Colonic mucosa (tissue), 4 donors: ENCODE results near the gene ZBTB7B. TPM values are rescaled to one million over a fixed set of nuclear protein-coding genes. Genes with fewer than 3 reads are reported as not detected.

Experiments used
- DNase-seq: peaks from one replicate; pipeline ENCODE4 v3.0.0-alpha.2; 2020
- H3K27ac ChIP-seq: fragments of 200-600 bp; one replicate; pipeline ENCODE4 v1.8.0; 2021
- H3K27me3 ChIP-seq: fragments of 200-600 bp; one replicate; pipeline ENCODE4 v1.8.0; 2021
- H3K36me3 ChIP-seq: fragments of 200-600 bp; one replicate; pipeline ENCODE4 v1.8.0; 2021
- H3K4me1 ChIP-seq: fragments of 200-600 bp; one replicate; pipeline ENCODE4 v1.8.0; 2021; ENCODE audit warnings: mild to moderate bottlenecking
- H3K4me3 ChIP-seq: fragments of 200-600 bp; one replicate; pipeline ENCODE4 v1.8.0; 2021
- H3K9ac ChIP-seq, 2 donors: one replicate each; pipeline ENCODE4 v1.7.0; 2013; ENCODE audit warnings: control low read depth in 2 of 2, low read depth in 2 of 2, low read length in 2 of 2
- H3K9me3 ChIP-seq: fragments of 200-600 bp; one replicate; pipeline ENCODE4 v1.8.0; 2021
- CTCF ChIP-seq: fragments of 200-600 bp; IDR thresholded peaks from one replicate; pipeline ENCODE4 v1.8.0; 2022; ENCODE audit warnings: antibody characterized with exemption, mild to moderate bottlenecking
- intact Hi-C: fragments of 100-400 bp; cut with DNase I; formaldehyde crosslinking; loops from one replicate; pipeline ENCODE4 v1.14.1; 2022
- total RNA-seq, 2 donors: library from RNA; stranded (reverse); fragmentation: NEBNext Ultra II Directional in 1 of 2; extraction: Animal tissue kit (Norgen Biotek cat#: 25700) in 1 of 2; gene quantifications; one replicate each; pipeline ENCODE4 v1.2.1, GENCODE V29; 2021
- donor health status: healthy.
- donor health status: DM: no; HTN: no; CAD: no.
- donor health status: DM: no; HTN: no; CAD: no.

The ZBTB7B gene
- total RNA-seq, 2 donors from 2014 or later: 185 to 205 TPM

GRCh38 chr1:155052439-155053395, 50.1 kb downstream of the ZBTB7B start:
- Histone ChIP-seq H3K9me3 (no peaks in the 10 kb centered on the region), H3K9ac (peak overlapping the region; percentile 96 to 98), H3K4me3 (peak overlapping the region; percentile 91), H3K4me1 (peaks cover 12% of the 10 kb centered on the region), H3K27me3 (no peaks in the 10 kb centered on the region), H3K36me3 (peaks cover 8% of the 10 kb centered on the region), H3K27ac (peak overlapping the region; percentile 99)
- TF ChIP-seq CTCF: no peak
- peak; percentile 59 for DNase-seq
- intact Hi-C loops: no loop called here

- H3K9me3 ChIP-seq: no peaks in the 10 kb centered on the region
- intact Hi-C loops: no loop called here
- no peak for TF ChIP-seq CTCF
- no peak overlapping the region for H3K27ac ChIP-seq
- no peak overlapping the region for H3K4me3 ChIP-seq
- H3K27me3 ChIP-seq: no peaks in the 10 kb centered on the region
- no peak overlapping the region for H3K9ac ChIP-seq
- DNase-seq: no peak
- H3K4me1 ChIP-seq: peaks cover 12% of the 10 kb centered on the region
- H3K36me3 ChIP-seq: peaks cover 8% of the 10 kb centered on the region
Measured at GRCh38 chr1:155053531-155054105, 51.0 kb downstream of the ZBTB7B start.

GRCh38 chr1:155057104-155057503, 54.5 kb downstream of the ZBTB7B start:
- Histone ChIP-seq H3K4me1 (peaks cover 6% of the 10 kb centered on the region), H3K4me3 (no peak overlapping the region), H3K27me3 (no peaks in the 10 kb centered on the region), H3K27ac (no peak overlapping the region), H3K36me3 (peaks cover 8% of the 10 kb centered on the region), H3K9me3 (no peaks in the 10 kb centered on the region), H3K9ac (no peak overlapping the region)
- DNase-seq: no peak
- TF ChIP-seq CTCF: no peak
- intact Hi-C loops: no loop called here

- H3K9me3 ChIP-seq: no peaks in the 10 kb centered on the region
- no peak overlapping the region for H3K27ac ChIP-seq
- H3K27me3 ChIP-seq: no peaks in the 10 kb centered on the region
- peaks cover 8% of the 10 kb centered on the region for H3K36me3 ChIP-seq
- intact Hi-C loops: no loop called here
- no peak for TF ChIP-seq CTCF
- DNase-seq: no peak
- no peak overlapping the region for H3K9ac ChIP-seq
- H3K4me1 ChIP-seq: peaks cover 13% of the 10 kb centered on the region
- no peak overlapping the region for H3K4me3 ChIP-seq
Measured at GRCh38 chr1:155057788-155058211, 55.2 kb downstream of the ZBTB7B start.

- intact Hi-C loops: loop anchor here (5.0 kb wide), 1 partner anchor 153 kb away; no protein-coding TSS in a partner anchor
Measured at GRCh38 chr1:155060736-155061135, 58.1 kb downstream of the ZBTB7B start.

More at GRCh38 chr1:155060736-155061135, 58.1 kb downstream of the ZBTB7B start:
- Histone ChIP-seq H3K4me1 (peaks cover 19% of the 10 kb centered on the region), H3K36me3 (peaks cover under 1% of the 10 kb centered on the region), H3K27me3 (no peaks in the 10 kb centered on the region), H3K9ac (no peak overlapping the region), H3K27ac (no peak overlapping the region), H3K4me3 (no peak overlapping the region), H3K9me3 (no peaks in the 10 kb centered on the region)
- DNase-seq: no peak
- no peak for TF ChIP-seq CTCF
